GM23248 (cell line): ENCODE results near the gene LECT2.

Experiments used
- EZH2 ChIP-seq: fragments of 200-600 bp; sonication (generic); IDR thresholded peaks from 2 replicates; pipeline ENCODE4 v1.6.1; 2018; ENCODE audit warnings: antibody characterized with exemption, mild to moderate bottlenecking; ENCODE audit not compliant: insufficient read depth, poor library complexity, severe bottlenecking
- EZH2phosphoT487 ChIP-seq: fragments of 200-600 bp; sonication (generic); IDR thresholded peaks from 2 replicates; pipeline ENCODE4 v1.6.1; 2018; ENCODE audit warnings: antibody characterized with exemption, moderate library complexity, mild to moderate bottlenecking, low read depth; ENCODE audit not compliant: insufficient read depth

DNA sequence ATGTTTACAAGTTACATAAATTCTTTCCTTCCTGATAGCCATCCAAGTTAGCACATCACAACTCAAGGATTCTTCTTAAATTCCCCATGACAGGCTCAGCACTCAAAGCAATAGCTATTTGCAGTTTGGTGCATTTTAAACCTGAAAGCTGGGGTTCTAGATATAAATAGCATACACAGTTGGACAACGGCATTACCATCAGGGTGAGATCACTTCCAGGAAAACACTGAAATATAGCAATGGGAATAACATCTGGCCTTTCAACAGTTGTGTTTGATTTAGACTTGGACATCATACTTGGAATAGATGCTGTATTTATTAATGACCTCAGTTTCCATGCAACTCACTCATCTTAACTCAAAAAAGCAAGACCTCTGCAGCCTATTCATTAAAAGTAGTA is 24.7 kb upstream of the LECT2 start:
- TF ChIP-seq EZH2phosphoT487 = no peak
- no peak for TF ChIP-seq EZH2
